Neuronal stem cell (in vitro differentiated cells): Measurements from ENCODE around the gene SNX30.

Source experiments
- DNase-seq: peaks from one replicate; pipeline ENCODE4 v3.0.0-alpha.2; 2013; ENCODE audit warnings: low spot score
- H2AFZ ChIP-seq: one replicate; pipeline ENCODE4 v1.6.1; 2013; ENCODE audit warnings: mild to moderate bottlenecking, low read length, inconsistent platforms
- H2AK5ac ChIP-seq: 2 replicates; pipeline ENCODE4 v1.6.1; 2013; ENCODE audit warnings: low read depth, mild to moderate bottlenecking, inconsistent platforms, low read length, moderate library complexity, mixed read lengths
- H2BK120ac ChIP-seq: 2 replicates; pipeline ENCODE4 v1.6.1; 2013; ENCODE audit warnings: low read depth, mild to moderate bottlenecking, inconsistent platforms, low read length, moderate library complexity, mixed read lengths
- H2BK12ac ChIP-seq: one replicate; pipeline ENCODE4 v1.6.1; 2013; ENCODE audit warnings: low read length, inconsistent platforms
- H2BK15ac ChIP-seq: 2 replicates; pipeline ENCODE4 v1.6.1; 2013; ENCODE audit warnings: mild to moderate bottlenecking, low read length, inconsistent platforms, mixed read lengths
- H2BK5ac ChIP-seq: one replicate; pipeline ENCODE4 v1.6.1; 2013; ENCODE audit warnings: inconsistent platforms, mild to moderate bottlenecking, low read length, moderate library complexity
- H3K14ac ChIP-seq: one replicate; pipeline ENCODE4 v1.6.1; 2013; ENCODE audit warnings: low read length, inconsistent platforms
- H3K18ac ChIP-seq: 2 replicates; pipeline ENCODE4 v1.6.1; 2013; ENCODE audit warnings: low read length, inconsistent platforms
- H3K23ac ChIP-seq: 2 replicates; pipeline ENCODE4 v1.6.1; 2013; ENCODE audit warnings: low read depth, mild to moderate bottlenecking, mixed read lengths, low read length, inconsistent platforms; ENCODE audit not compliant: poor library complexity
- H3K27ac ChIP-seq: replicated peaks from 3 replicates; pipeline ENCODE4 v1.5.1; 2013; ENCODE audit warnings: low read length, inconsistent platforms
- H3K27me3 ChIP-seq, 3 experiments: 2 replicates each; pipeline ENCODE4 v1.6.1; 2013; ENCODE audit warnings: low read length in 3 of 3, mild to moderate bottlenecking in 2 of 3, inconsistent platforms in 1 of 3, low read depth in 1 of 3, mixed read lengths in 1 of 3, moderate library complexity in 1 of 3; ENCODE audit not compliant: control insufficient read depth in 3 of 3, insufficient read depth in 3 of 3
- H3K36me3 ChIP-seq, 2 donors: replicated peaks in 1 of 2; 2 replicates each; pipeline ENCODE4 v1.6.1; 2013; ENCODE audit warnings: low read length in 2 of 2; ENCODE audit not compliant: control insufficient read depth in 2 of 2, insufficient read depth in 2 of 2
- H3K4ac ChIP-seq: 2 replicates; pipeline ENCODE4 v1.6.1; 2013; ENCODE audit warnings: inconsistent platforms, mild to moderate bottlenecking, low read length, moderate library complexity
- H3K4me1 ChIP-seq, 2 donors: 1 replicate in 1 of 2; 2 replicates in 1 of 2; pipeline ENCODE4 v1.6.1; 2013; ENCODE audit warnings: low read length in 2 of 2, low read depth in 1 of 2; ENCODE audit not compliant: control insufficient read depth in 2 of 2, insufficient read depth in 1 of 2
- H3K4me2 ChIP-seq: one replicate; pipeline ENCODE4 v1.6.1; 2013; ENCODE audit warnings: mild to moderate bottlenecking, low read length, inconsistent platforms; ENCODE audit not compliant: insufficient read depth, poor library complexity, severe bottlenecking
- H3K4me3 ChIP-seq, 2 donors: 2 replicates each; pipeline ENCODE4 v1.5.1; 2013; ENCODE audit warnings: low read length in 2 of 2, mild to moderate bottlenecking in 2 of 2, inconsistent platforms in 1 of 2, moderate library complexity in 1 of 2
- H3K79me1 ChIP-seq: one replicate; pipeline ENCODE4 v1.6.1; 2013; ENCODE audit warnings: low read depth, mild to moderate bottlenecking, inconsistent platforms, low read length, moderate library complexity
- H3K9ac ChIP-seq: one replicate; pipeline ENCODE4 v1.6.1; 2013; ENCODE audit warnings: mild to moderate bottlenecking, low read depth, low read length, inconsistent platforms; ENCODE audit not compliant: poor library complexity
- H3K9me3 ChIP-seq, 2 donors: replicated peaks in 1 of 2; 2 replicates each; pipeline versions ENCODE3 to v1.6.1; 2013; ENCODE audit warnings: low read length in 2 of 2, mild to moderate bottlenecking in 2 of 2, inconsistent platforms in 1 of 2, low read depth in 1 of 2, mixed read lengths in 1 of 2, moderate library complexity in 1 of 2; ENCODE audit not compliant: control insufficient read depth in 2 of 2, insufficient read depth in 1 of 2
- H4K8ac ChIP-seq: one replicate; pipeline ENCODE4 v1.6.1; 2013; ENCODE audit warnings: low read depth, mild to moderate bottlenecking, inconsistent platforms, low read length, moderate library complexity
- H4K91ac ChIP-seq: one replicate; pipeline ENCODE4 v1.6.1; 2013; ENCODE audit warnings: low read length, low read depth, mild to moderate bottlenecking, inconsistent platforms; ENCODE audit not compliant: poor library complexity
- WGBS, 2 donors: extraction: QIAGEN DNeasy Blood & Tissue Kit; methylation state at CpG; one replicate each; pipeline ENCODE4 v1.1.7; 2013; ENCODE audit warnings: missing lambda C conversion rate in 2 of 2, mixed read lengths in 1 of 2; ENCODE audit not compliant: insufficient read length in 2 of 2, insufficient replicate concordance in 1 of 2; ENCODE audit errors: extremely low coverage in 2 of 2; 5-methylcytosine and 5-hydroxymethylcytosine counted together

SNX30 gene

GRCh38 chr9:112765281-112765680 lies 14.7 kb downstream of the SNX30 start:
- Histone ChIP-seq H3K4me2 (no peak overlapping the region), H2AK5ac (no peak overlapping the region), H3K36me3 (peaks cover 0 to 5% of the 10 kb centered on the region in 2 donors), H2BK12ac (no peak overlapping the region), H4K91ac (no peak overlapping the region), H3K23ac (no peak overlapping the region), H3K27me3 (no peaks in the 10 kb centered on the region), H2AFZ (no peak overlapping the region), H3K4me1 (peaks cover 0 to 6% of the 10 kb centered on the region in 2 donors), H3K18ac (no peak overlapping the region), H3K9ac (no peak overlapping the region), H3K14ac (no peak overlapping the region), H2BK5ac (no peak overlapping the region), H4K8ac (no peak overlapping the region), H3K27ac (no peak overlapping the region), H2BK120ac (no peak overlapping the region), H2BK15ac (no peak overlapping the region), H3K4me3 (no peak overlapping the region), H3K9me3 (peaks cover 0 to 9% of the 10 kb centered on the region in 2 donors), H3K4ac (no peak overlapping the region), H3K79me1 (peaks cover 2% of the 10 kb centered on the region)
- DNase-seq: no peak
- no CpG with 5 or more reads among the region's 1 CpG for WGBS, 2 donors

- Histone ChIP-seq H2AK5ac (no peak overlapping the region), H2BK12ac (no peak overlapping the region), H3K27ac (no peak overlapping the region), H4K8ac (no peak overlapping the region), H3K36me3 (peaks cover 1 to 5% of the 10 kb centered on the region in 2 donors), H2AFZ (no peak overlapping the region), H3K9me3 (peaks cover 0 to 2% of the 10 kb centered on the region in 2 donors), H3K18ac (no peak overlapping the region), H3K4me1 (no peaks in the 10 kb centered on the region), H3K79me1 (no peaks in the 10 kb centered on the region), H3K14ac (no peak overlapping the region), H3K4me2 (no peak overlapping the region), H3K27me3 (no peaks in the 10 kb centered on the region), H2BK15ac (no peak overlapping the region), H2BK5ac (no peak overlapping the region), H3K23ac (no peak overlapping the region), H3K9ac (no peak overlapping the region), H2BK120ac (no peak overlapping the region), H3K4ac (no peak overlapping the region), H4K91ac (no peak overlapping the region), H3K4me3 (no peak overlapping the region)
- no peak for DNase-seq
- WGBS, 2 donors: 100% methylated on average over 3 of the region's 8 CpGs; no CpG with 5 or more reads in 1 of the 2 donors
Observed at GRCh38 chr9:112771359-112772214, 21.0 kb downstream of the SNX30 start.

- no peak overlapping the region for H2BK12ac ChIP-seq
- H2AK5ac ChIP-seq: no peak overlapping the region
- no peak overlapping the region for H3K4me2 ChIP-seq
- no peaks in the 10 kb centered on the region for H3K9me3 ChIP-seq
- H3K18ac ChIP-seq: no peak overlapping the region
- H4K91ac ChIP-seq: no peak overlapping the region
- no peak overlapping the region for H3K14ac ChIP-seq
- WGBS, 2 donors: no CpG with 5 or more reads among the region's 2 CpGs
- H2BK120ac ChIP-seq: no peak overlapping the region
- no peak overlapping the region for H3K23ac ChIP-seq
- no peaks in the 10 kb centered on the region for H3K4me1 ChIP-seq
- H2AFZ ChIP-seq: no peak overlapping the region
- H3K27ac ChIP-seq: no peak overlapping the region
- H3K4me3 ChIP-seq: no peak overlapping the region
- peaks cover 1 to 5% of the 10 kb centered on the region in 2 donors for H3K36me3 ChIP-seq
- H3K4ac ChIP-seq: no peak overlapping the region
- no peak overlapping the region for H2BK15ac ChIP-seq
- no peaks in the 10 kb centered on the region for H3K79me1 ChIP-seq
- no peak overlapping the region for H4K8ac ChIP-seq
- no peaks in the 10 kb centered on the region for H3K27me3 ChIP-seq
- no peak overlapping the region for H3K9ac ChIP-seq
- H2BK5ac ChIP-seq: no peak overlapping the region
- no peak for DNase-seq
Observed at GRCh38 chr9:112772215-112772509, 21.6 kb downstream of the SNX30 start.

- peaks cover 1 to 5% of the 10 kb centered on the region in 2 donors for H3K36me3 ChIP-seq
- H3K27me3 ChIP-seq: no peaks in the 10 kb centered on the region
- H3K27ac ChIP-seq: no peak overlapping the region
- DNase-seq: no peak
- H3K4me2 ChIP-seq: no peak overlapping the region
- WGBS, 2 donors: no CpG with 5 or more reads among the region's 4 CpGs
- H2BK12ac ChIP-seq: no peak overlapping the region
- no peaks in the 10 kb centered on the region for H3K9me3 ChIP-seq
- no peak overlapping the region for H2AFZ ChIP-seq
- H3K79me1 ChIP-seq: no peaks in the 10 kb centered on the region
- no peak overlapping the region for H3K4me3 ChIP-seq
- H3K4me1 ChIP-seq: no peaks in the 10 kb centered on the region
- no peak overlapping the region for H2BK5ac ChIP-seq
- H3K14ac ChIP-seq: no peak overlapping the region
- H2AK5ac ChIP-seq: no peak overlapping the region
- no peak overlapping the region for H4K8ac ChIP-seq
- H3K23ac ChIP-seq: no peak overlapping the region
- no peak overlapping the region for H3K4ac ChIP-seq
- H2BK120ac ChIP-seq: no peak overlapping the region
- no peak overlapping the region for H3K18ac ChIP-seq
- no peak overlapping the region for H3K9ac ChIP-seq
- H2BK15ac ChIP-seq: no peak overlapping the region
- H4K91ac ChIP-seq: no peak overlapping the region
Observed at GRCh38 chr9:112772551-112772950, 22.0 kb downstream of the SNX30 start.
